NCI-H524 treated with DMSO at 0.1 percent for 48 hours (cell line): Measurements from ENCODE around the gene SRGAP2B.
"Not testable (repeated sequence)": the region's sequence is repeated elsewhere in the genome, so short reads cannot be mapped to it uniquely, and the experiment has no call there.

Experiments
- DNase-seq: peaks from one replicate; lab custom pipeline; 2025; lab: John Stamatoyannopoulos, UW

Gene SRGAP2B

GRCh38 chr1:144900841-144901240, 194.3 kb downstream of the SRGAP2B start:
- DNase-seq = not testable (repeated sequence)

- DNase-seq = not testable (repeated sequence)
These were observed 200.5 kb downstream of the SRGAP2B start for GRCh38 chr1:144894454-144895201.

- DNase-seq = not testable (repeated sequence)
These were observed 201.3 kb downstream of the SRGAP2B start for GRCh38 chr1:144893710-144894438.

GRCh38 chr1:144893062-144893461, 202.1 kb downstream of the SRGAP2B start:
- not testable (repeated sequence) for DNase-seq

- not testable (repeated sequence) for DNase-seq
These were observed 205.5 kb downstream of the SRGAP2B start for GRCh38 chr1:144889450-144890115.

- DNase-seq = not testable (repeated sequence)
These were observed 212.1 kb downstream of the SRGAP2B start for GRCh38 chr1:144883022-144883421.

GRCh38 chr1:144882343-144882742, 212.8 kb downstream of the SRGAP2B start:
- DNase-seq = not testable (repeated sequence)

- not testable (repeated sequence) for DNase-seq
These were observed 236.5 kb downstream of the SRGAP2B start for GRCh38 chr1:144858607-144859006.
